NB4 (cell line): Measurements from ENCODE around the gene SPRR1B.

ENCODE experiments used
- DNase-seq: peaks from one replicate; pipeline ENCODE4 v3.0.0; 2010; ENCODE audit warnings: low read depth
- H3K4me3 ChIP-seq: one replicate; pipeline ENCODE4 v1.5.1; 2011; ENCODE audit warnings: mild to moderate bottlenecking, low read depth, low read length, moderate library complexity
- CTCF ChIP-seq: IDR thresholded peaks from one replicate; pipeline ENCODE4 v1.5.1; 2012; ENCODE audit warnings: low read depth, low read length
- MAX ChIP-seq: IDR thresholded peaks from 2 replicates; pipeline ENCODE4 v1.6.1; 2011; ENCODE audit warnings: low read depth, low read length
- MYC ChIP-seq: IDR thresholded peaks from 2 replicates; pipeline ENCODE4 v1.6.1; 2011; ENCODE audit warnings: low read depth, low read length
- POLR2A ChIP-seq: IDR thresholded peaks from 2 replicates; pipeline ENCODE4 v1.6.1; 2011; ENCODE audit warnings: mild to moderate bottlenecking; ENCODE audit not compliant: insufficient read length; ENCODE audit errors: extremely low read depth

SPRR1B gene

GRCh38 chr1:152995842-152996241 lies 35.2 kb upstream of the SPRR1B start:
- H3K4me3 ChIP-seq: no peak overlapping the region
- TF ChIP-seq MAX: no peak
- TF ChIP-seq MYC: no peak
- TF ChIP-seq POLR2A: no peak
- TF ChIP-seq CTCF: no peak
- DNase-seq: no peak

- TF ChIP-seq CTCF (no peak), POLR2A (no peak), MYC (no peak), MAX (no peak)
- H3K4me3 ChIP-seq: no peak overlapping the region
- DNase-seq: no peak
Measured at GRCh38 chr1:152996633-152997400, 34.2 kb upstream of the SPRR1B start.

- TF ChIP-seq MAX: no peak
- TF ChIP-seq MYC: no peak
- TF ChIP-seq CTCF: no peak
- no peak for TF ChIP-seq POLR2A
- no peak overlapping the region for H3K4me3 ChIP-seq
- DNase-seq: no peak
Measured at GRCh38 chr1:152997901-152998300, 33.1 kb upstream of the SPRR1B start.

GRCh38 chr1:152998476-152998875 lies 32.5 kb upstream of the SPRR1B start:
- DNase-seq: no peak
- H3K4me3 ChIP-seq: no peak overlapping the region
- TF ChIP-seq CTCF: no peak
- no peak for TF ChIP-seq MYC
- TF ChIP-seq POLR2A: no peak
- no peak for TF ChIP-seq MAX

- DNase-seq: no peak
- no peak overlapping the region for H3K4me3 ChIP-seq
- TF ChIP-seq MAX (no peak), CTCF (no peak), POLR2A (no peak), MYC (no peak)
Measured at GRCh38 chr1:152999818-153000217, 31.2 kb upstream of the SPRR1B start.

- H3K4me3 ChIP-seq: no peak overlapping the region
- TF ChIP-seq POLR2A (no peak), MAX (no peak), MYC (no peak)
- no peak for DNase-seq
Measured at GRCh38 chr1:153000294-153000693, 30.7 kb upstream of the SPRR1B start.
